ENCODE measurements around the gene TRMO.

TRMO gene

GRCh38 chr9:97928986-97929604 is 6.8 kb upstream of the TRMO start:
- H3K4me2 ChIP-seq (ENCODE audit: low read length), result no peak overlapping the region
- no peak overlapping the region for H3K18ac ChIP-seq (ENCODE audit: low read length)
- H2AK5ac ChIP-seq (ENCODE audit: low read length), result no peak overlapping the region
- no peak overlapping the region for H3K4ac ChIP-seq (ENCODE audit: low read depth, low read length)
- H2BK120ac ChIP-seq (ENCODE audit: low read depth, low read length), result no peak overlapping the region
- WGBS (ENCODE audit: extremely low coverage, insufficient coverage, low lambda C conversion rate), result no CpG with 5 or more reads among the region's 4 CpGs
- no peak overlapping the region for H3K27ac ChIP-seq (ENCODE audit: low read depth, low read length)
- H3K79me1 ChIP-seq (ENCODE audit: low read length), result no peaks in the 10 kb centered on the region
- H3K4me1 ChIP-seq (ENCODE audit: control insufficient read depth, low read depth, low read length), result no peaks in the 10 kb centered on the region
- H3K23ac ChIP-seq (ENCODE audit: low read length), result no peak overlapping the region
- H3K27me3 ChIP-seq (ENCODE audit: insufficient read depth, low read length, poor library complexity), result peaks cover 3% of the 10 kb centered on the region
- H3K56ac ChIP-seq (ENCODE audit: low read length), result no peak overlapping the region
- no peak overlapping the region for H2BK5ac ChIP-seq (ENCODE audit: low read length)
- no peak overlapping the region for H3K4me3 ChIP-seq (ENCODE audit: low read length)
- no peak overlapping the region for H4K8ac ChIP-seq (ENCODE audit: low read depth, low read length)
- no peaks in the 10 kb centered on the region for H3K79me2 ChIP-seq (ENCODE audit: control insufficient read depth, insufficient read depth, low read length)
- no peak overlapping the region for H4K5ac ChIP-seq (ENCODE audit: low read length)
- H3K9ac ChIP-seq (ENCODE audit: low read length), result no peak overlapping the region
- no peaks in the 10 kb centered on the region for H3K36me3 ChIP-seq (ENCODE audit: control insufficient read depth, insufficient read depth, low read length)
- no peak for DNase-seq
- no peak overlapping the region for H2BK15ac ChIP-seq (replicated peaks; ENCODE audit: low read depth)

- Histone ChIP-seq H3K9ac (ENCODE audit: low read length) (no peak overlapping the region), H3K4ac (ENCODE audit: low read depth, low read length) (no peak overlapping the region), H2AK5ac (ENCODE audit: low read length) (no peak overlapping the region), H3K79me1 (ENCODE audit: low read length) (no peaks in the 10 kb centered on the region), H3K27ac (ENCODE audit: low read depth, low read length) (no peak overlapping the region), H4K8ac (ENCODE audit: low read depth, low read length) (no peak overlapping the region), H2BK15ac (replicated peaks; ENCODE audit: low read depth) (no peak overlapping the region), H4K5ac (ENCODE audit: low read length) (no peak overlapping the region), H3K56ac (ENCODE audit: low read length) (no peak overlapping the region), H3K79me2 (ENCODE audit: control insufficient read depth, insufficient read depth, low read length) (no peaks in the 10 kb centered on the region), H3K18ac (ENCODE audit: low read length) (no peak overlapping the region), H3K4me2 (ENCODE audit: low read length) (no peak overlapping the region), H2BK5ac (ENCODE audit: low read length) (no peak overlapping the region), H3K23ac (ENCODE audit: low read length) (no peak overlapping the region), H3K36me3 (ENCODE audit: control insufficient read depth, insufficient read depth, low read length) (no peaks in the 10 kb centered on the region), H3K4me1 (ENCODE audit: control insufficient read depth, low read depth, low read length) (no peaks in the 10 kb centered on the region), H2BK120ac (ENCODE audit: low read depth, low read length) (no peak overlapping the region), H3K4me3 (ENCODE audit: low read length) (no peak overlapping the region), H3K27me3 (ENCODE audit: insufficient read depth, low read length, poor library complexity) (no peaks in the 10 kb centered on the region)
- DNase-seq, result no peak
- WGBS (ENCODE audit: extremely low coverage, insufficient coverage, low lambda C conversion rate), result no CpG with 5 or more reads among the region's 5 CpGs
These were observed 3.4 kb upstream of the TRMO start for GRCh38 chr9:97925497-97926334.

GRCh38 chr9:97924386-97924785 is 2.1 kb upstream of the TRMO start:
- DNase-seq, result no peak
- no peak overlapping the region for H3K4ac ChIP-seq (ENCODE audit: low read depth, low read length)
- no peak overlapping the region for H4K5ac ChIP-seq (ENCODE audit: low read length)
- H3K27me3 ChIP-seq (ENCODE audit: insufficient read depth, low read length, poor library complexity), result no peaks in the 10 kb centered on the region
- H3K18ac ChIP-seq (ENCODE audit: low read length), result no peak overlapping the region
- H3K23ac ChIP-seq (ENCODE audit: low read length), result no peak overlapping the region
- H2BK15ac ChIP-seq (replicated peaks; ENCODE audit: low read depth), result no peak overlapping the region
- no peak overlapping the region for H3K56ac ChIP-seq (ENCODE audit: low read length)
- no peak overlapping the region for H3K4me3 ChIP-seq (ENCODE audit: low read length)
- no peaks in the 10 kb centered on the region for H3K36me3 ChIP-seq (ENCODE audit: control insufficient read depth, insufficient read depth, low read length)
- H3K4me1 ChIP-seq (ENCODE audit: control insufficient read depth, low read depth, low read length), result no peaks in the 10 kb centered on the region
- H2BK5ac ChIP-seq (ENCODE audit: low read length), result no peak overlapping the region
- H2AK5ac ChIP-seq (ENCODE audit: low read length), result no peak overlapping the region
- no peak overlapping the region for H2BK120ac ChIP-seq (ENCODE audit: low read depth, low read length)
- no CpG with 5 or more reads among the region's 4 CpGs for WGBS (ENCODE audit: extremely low coverage, insufficient coverage, low lambda C conversion rate)
- H3K79me1 ChIP-seq (ENCODE audit: low read length), result no peaks in the 10 kb centered on the region
- no peak overlapping the region for H4K8ac ChIP-seq (ENCODE audit: low read depth, low read length)
- no peaks in the 10 kb centered on the region for H3K79me2 ChIP-seq (ENCODE audit: control insufficient read depth, insufficient read depth, low read length)
- no peak overlapping the region for H3K27ac ChIP-seq (ENCODE audit: low read depth, low read length)
- no peak overlapping the region for H3K9ac ChIP-seq (ENCODE audit: low read length)
- H3K4me2 ChIP-seq (ENCODE audit: low read length), result no peak overlapping the region

- H3K27ac ChIP-seq (ENCODE audit: low read depth, low read length), result no peak overlapping the region
These were observed 1.3 kb upstream of the TRMO start for GRCh38 chr9:97923529-97924108.

GRCh38 chr9:97919217-97919813 is 3.0 kb downstream of the TRMO start:
- Histone ChIP-seq H2AK5ac (ENCODE audit: low read length) (no peak overlapping the region), H3K4me2 (ENCODE audit: low read length) (no peak overlapping the region), H3K27ac (ENCODE audit: low read depth, low read length) (no peak overlapping the region), H3K4me1 (ENCODE audit: control insufficient read depth, low read depth, low read length) (no peaks in the 10 kb centered on the region), H4K5ac (ENCODE audit: low read length) (no peak overlapping the region), H2BK15ac (replicated peaks; ENCODE audit: low read depth) (no peak overlapping the region), H2BK120ac (ENCODE audit: low read depth, low read length) (no peak overlapping the region), H3K27me3 (ENCODE audit: insufficient read depth, low read length, poor library complexity) (no peaks in the 10 kb centered on the region), H2BK5ac (ENCODE audit: low read length) (no peak overlapping the region), H3K18ac (ENCODE audit: low read length) (no peak overlapping the region), H3K23ac (ENCODE audit: low read length) (no peak overlapping the region), H3K79me2 (ENCODE audit: control insufficient read depth, insufficient read depth, low read length) (no peaks in the 10 kb centered on the region), H3K79me1 (ENCODE audit: low read length) (no peaks in the 10 kb centered on the region), H4K8ac (ENCODE audit: low read depth, low read length) (no peak overlapping the region), H3K36me3 (ENCODE audit: control insufficient read depth, insufficient read depth, low read length) (no peaks in the 10 kb centered on the region), H3K56ac (ENCODE audit: low read length) (no peak overlapping the region), H3K9ac (ENCODE audit: low read length) (no peak overlapping the region), H3K4ac (ENCODE audit: low read depth, low read length) (no peak overlapping the region), H3K4me3 (ENCODE audit: low read length) (no peak overlapping the region)
- no peak for DNase-seq

More at GRCh38 chr9:97923529-97924108, 1.3 kb upstream of the TRMO start:
- WGBS (ENCODE audit: extremely low coverage, insufficient coverage, low lambda C conversion rate), result no CpG with 5 or more reads among the region's 8 CpGs
- no peak overlapping the region for H3K4me3 ChIP-seq (ENCODE audit: low read length)
- H3K79me2 ChIP-seq (ENCODE audit: control insufficient read depth, insufficient read depth, low read length), result no peaks in the 10 kb centered on the region
- DNase-seq, result peak; percentile 78
- H3K4me2 ChIP-seq (ENCODE audit: low read length), result no peak overlapping the region
- no peak overlapping the region for H4K5ac ChIP-seq (ENCODE audit: low read length)
- H3K4me1 ChIP-seq (ENCODE audit: control insufficient read depth, low read depth, low read length), result no peaks in the 10 kb centered on the region
- no peak overlapping the region for H3K9ac ChIP-seq (ENCODE audit: low read length)
- H3K23ac ChIP-seq (ENCODE audit: low read length), result no peak overlapping the region
- no peak overlapping the region for H2BK120ac ChIP-seq (ENCODE audit: low read depth, low read length)
- H3K79me1 ChIP-seq (ENCODE audit: low read length), result no peaks in the 10 kb centered on the region
- no peak overlapping the region for H2BK5ac ChIP-seq (ENCODE audit: low read length)
- no peak overlapping the region for H3K18ac ChIP-seq (ENCODE audit: low read length)
- no peak overlapping the region for H3K56ac ChIP-seq (ENCODE audit: low read length)
- H2BK15ac ChIP-seq (replicated peaks; ENCODE audit: low read depth), result no peak overlapping the region
- H4K8ac ChIP-seq (ENCODE audit: low read depth, low read length), result no peak overlapping the region
- no peak overlapping the region for H3K4ac ChIP-seq (ENCODE audit: low read depth, low read length)
- H3K27me3 ChIP-seq (ENCODE audit: insufficient read depth, low read length, poor library complexity), result no peaks in the 10 kb centered on the region
- no peak overlapping the region for H2AK5ac ChIP-seq (ENCODE audit: low read length)
- H3K36me3 ChIP-seq (ENCODE audit: control insufficient read depth, insufficient read depth, low read length), result no peaks in the 10 kb centered on the region
